Measurements from ENCODE around the gene CDH4.

DNA sequence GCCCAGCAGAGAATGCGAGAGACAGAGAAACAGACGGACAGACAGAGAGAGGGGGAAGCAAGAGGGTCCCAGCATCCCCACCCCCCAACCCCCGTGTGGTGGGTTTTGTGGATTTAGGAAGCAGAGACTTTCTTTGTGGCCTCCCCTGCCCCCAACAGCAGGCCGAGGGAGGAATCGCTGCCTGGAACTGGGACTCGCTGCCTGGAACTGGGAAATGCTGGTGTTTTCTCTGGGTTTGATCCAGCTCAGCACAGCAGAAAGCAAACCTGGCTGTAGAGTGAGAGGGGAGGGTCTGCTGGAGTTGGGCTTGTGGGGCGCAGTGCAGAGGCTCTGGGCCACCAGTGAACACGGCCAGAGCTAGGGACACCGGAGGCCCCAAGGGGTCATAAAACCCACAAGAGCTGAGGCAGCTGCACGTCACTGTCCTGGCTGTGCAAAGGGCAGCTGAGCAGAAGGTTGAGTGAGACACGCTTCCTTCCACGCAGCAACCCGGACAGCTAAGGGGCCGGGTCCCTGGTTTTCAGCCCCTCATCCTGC, 631.9 kb downstream of the CDH4 start:
- TF ChIP-seq EZH2 (IDR thresholded peaks at IDR 0.05; ENCODE audit: low read depth): no peak
- TF ChIP-seq, protein P1, sequence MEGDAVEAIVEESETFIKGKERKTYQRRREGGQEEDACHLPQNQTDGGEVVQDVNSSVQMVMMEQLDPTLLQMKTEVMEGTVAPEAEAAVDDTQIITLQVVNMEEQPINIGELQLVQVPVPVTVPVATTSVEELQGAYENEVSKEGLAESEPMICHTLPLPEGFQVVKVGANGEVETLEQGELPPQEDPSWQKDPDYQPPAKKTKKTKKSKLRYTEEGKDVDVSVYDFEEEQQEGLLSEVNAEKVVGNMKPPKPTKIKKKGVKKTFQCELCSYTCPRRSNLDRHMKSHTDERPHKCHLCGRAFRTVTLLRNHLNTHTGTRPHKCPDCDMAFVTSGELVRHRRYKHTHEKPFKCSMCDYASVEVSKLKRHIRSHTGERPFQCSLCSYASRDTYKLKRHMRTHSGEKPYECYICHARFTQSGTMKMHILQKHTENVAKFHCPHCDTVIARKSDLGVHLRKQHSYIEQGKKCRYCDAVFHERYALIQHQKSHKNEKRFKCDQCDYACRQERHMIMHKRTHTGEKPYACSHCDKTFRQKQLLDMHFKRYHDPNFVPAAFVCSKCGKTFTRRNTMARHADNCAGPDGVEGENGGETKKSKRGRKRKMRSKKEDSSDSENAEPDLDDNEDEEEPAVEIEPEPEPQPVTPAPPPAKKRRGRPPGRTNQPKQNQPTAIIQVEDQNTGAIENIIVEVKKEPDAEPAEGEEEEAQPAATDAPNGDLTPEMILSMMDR (conservative IDR thresholded peaks at IDR 0.05): no peak
